GM21360 (cell line): ENCODE data around the gene SORT1.

Experiments used
- ATAC-seq: cut with Tn5 transposase; IDR thresholded peaks from one replicate; pipeline ENCODE4 v1.9.1; 2021; ENCODE audit warnings: mild to moderate bottlenecking, moderate library complexity; ENCODE audit not compliant: unreplicated experiment

SORT1 gene

DNA sequence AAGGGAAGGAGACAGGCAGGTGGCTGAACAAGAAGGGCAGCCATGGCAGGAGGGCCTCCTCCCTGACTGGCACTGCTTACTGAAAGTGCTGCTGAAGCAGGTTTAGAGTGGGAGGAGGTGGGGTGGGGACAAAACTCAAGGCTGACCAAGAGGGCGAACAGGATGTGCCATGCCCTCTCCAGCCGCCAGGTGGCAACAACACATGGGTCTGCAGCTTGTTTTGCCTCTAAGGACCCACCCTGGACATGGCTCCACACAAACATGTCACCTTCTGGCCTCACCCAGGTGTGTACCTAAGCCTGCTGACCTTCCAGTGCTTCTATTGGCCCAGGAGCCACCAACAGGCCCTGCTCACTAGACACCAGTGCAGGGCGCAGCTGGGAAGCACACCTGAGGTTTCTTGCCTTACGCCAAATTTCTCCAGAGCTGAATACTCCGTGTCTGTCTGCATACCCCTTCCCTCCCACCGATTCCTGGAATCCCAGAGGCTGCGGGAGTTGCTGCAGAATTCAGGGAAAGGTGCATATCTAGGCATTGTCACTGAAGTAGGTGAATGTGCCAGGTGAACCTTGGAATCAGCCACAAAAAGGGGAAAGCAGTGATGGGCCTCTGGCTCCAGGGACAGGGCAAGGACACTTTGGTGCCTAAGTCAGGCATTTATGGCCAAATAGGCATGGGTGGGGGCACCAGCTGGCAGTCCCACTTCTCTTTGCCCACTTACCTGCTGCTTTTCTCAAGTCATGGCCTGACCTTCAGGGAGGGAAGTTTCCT lies 120.1 kb downstream of the SORT1 start:
- ATAC-seq, result peak; percentile 55

DNA sequence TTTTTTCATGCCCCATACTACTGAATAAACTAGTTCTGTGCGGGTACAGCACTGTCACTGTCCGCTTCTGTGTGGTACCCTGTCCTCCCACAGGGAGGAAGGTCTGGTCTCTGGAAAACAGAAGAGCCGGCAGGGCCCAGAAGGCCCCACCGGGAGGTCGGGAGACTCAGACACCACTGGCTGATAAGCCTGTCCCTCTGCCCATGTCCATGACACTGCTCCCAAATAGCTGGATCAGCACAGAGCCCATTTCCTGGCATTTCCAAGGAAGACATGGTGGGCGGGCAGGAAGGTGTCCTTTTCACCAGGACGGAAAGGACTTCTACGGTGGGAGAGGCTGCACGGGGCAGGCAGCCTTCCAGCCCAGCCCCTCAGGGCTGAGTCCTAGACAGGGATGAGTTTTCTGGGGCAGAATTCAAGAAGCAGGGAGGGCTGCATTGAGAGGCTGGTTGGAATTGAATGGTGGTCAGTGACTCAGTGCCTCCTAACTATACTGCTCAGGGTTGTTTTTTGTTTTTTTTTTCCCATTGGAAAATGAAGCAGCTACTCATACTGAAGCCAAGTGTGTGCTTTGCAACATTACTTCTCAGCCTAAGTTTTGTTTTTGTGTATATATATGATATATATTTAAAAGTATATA lies 121.9 kb downstream of the SORT1 start:
- no peak for ATAC-seq

DNA sequence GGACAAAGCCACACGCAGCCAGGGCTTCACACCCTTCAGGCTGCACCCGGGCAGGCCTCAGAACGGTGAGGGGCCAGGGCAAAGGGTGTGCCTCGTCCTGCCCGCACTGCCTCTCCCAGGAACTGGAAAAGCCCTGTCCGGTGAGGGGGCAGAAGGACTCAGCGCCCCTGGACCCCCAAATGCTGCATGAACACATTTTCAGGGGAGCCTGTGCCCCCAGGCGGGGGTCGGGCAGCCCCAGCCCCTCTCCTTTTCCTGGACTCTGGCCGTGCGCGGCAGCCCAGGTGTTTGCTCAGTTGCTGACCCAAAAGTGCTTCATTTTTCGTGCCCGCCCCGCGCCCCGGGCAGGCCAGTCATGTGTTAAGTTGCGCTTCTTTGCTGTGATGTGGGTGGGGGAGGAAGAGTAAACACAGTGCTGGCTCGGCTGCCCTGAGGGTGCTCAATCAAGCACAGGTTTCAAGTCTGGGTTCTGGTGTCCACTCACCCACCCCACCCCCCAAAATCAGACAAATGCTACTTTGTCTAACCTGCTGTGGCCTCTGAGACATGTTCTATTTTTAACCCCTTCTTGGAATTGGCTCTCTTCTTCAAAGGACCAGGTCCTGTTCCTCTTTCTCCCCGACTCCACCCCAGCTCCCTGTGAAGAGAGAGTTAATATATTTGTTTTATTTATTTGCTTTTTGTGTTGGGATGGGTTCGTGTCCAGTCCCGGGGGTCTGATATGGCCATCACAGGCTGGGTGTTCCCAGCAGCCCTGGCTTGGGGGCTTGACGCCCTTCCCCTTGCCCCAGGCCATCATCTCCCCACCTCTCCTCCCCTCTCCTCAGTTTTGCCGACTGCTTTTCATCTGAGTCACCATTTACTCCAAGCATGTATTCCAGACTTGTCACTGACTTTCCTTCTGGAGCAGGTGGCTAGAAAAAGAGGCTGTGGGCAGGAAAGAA lies 122.9 kb downstream of the SORT1 start:
- no peak for ATAC-seq

DNA sequence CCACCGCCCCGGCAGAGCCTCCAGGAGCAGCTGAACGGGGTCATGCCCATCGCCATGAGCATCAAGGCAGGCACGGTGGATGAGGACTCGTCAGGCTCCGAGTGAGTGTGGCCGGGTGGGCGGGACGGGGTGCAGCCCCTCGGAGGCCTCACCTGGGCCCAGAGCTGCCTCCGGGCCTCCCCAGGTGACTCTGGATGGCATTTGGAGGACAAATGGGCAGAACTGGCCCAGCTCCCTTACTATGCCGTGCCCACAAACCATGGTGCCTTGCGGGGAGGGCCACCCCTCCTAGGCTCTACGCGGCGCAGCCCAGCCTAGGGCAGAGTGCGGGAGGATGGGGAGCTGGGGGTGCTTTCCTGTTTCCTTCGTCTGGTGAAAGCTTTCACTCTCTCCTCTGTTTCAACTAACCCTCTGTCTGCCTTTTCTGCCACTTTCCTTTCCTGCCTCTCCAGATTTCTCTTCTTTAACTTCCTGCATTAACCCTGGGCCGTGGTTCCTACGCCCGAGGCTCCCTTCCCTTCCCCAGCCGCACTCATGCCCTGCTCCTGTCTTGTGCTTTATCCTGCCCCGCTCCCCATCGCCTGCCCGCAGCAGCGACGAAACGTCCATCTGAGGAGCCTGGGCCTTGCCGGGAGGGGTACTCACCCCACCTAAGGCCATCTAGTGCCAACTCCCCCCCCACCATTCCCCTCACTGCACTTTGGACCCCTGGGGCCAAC lies 124.0 kb downstream of the SORT1 start:
- ATAC-seq, result no peak

DNA sequence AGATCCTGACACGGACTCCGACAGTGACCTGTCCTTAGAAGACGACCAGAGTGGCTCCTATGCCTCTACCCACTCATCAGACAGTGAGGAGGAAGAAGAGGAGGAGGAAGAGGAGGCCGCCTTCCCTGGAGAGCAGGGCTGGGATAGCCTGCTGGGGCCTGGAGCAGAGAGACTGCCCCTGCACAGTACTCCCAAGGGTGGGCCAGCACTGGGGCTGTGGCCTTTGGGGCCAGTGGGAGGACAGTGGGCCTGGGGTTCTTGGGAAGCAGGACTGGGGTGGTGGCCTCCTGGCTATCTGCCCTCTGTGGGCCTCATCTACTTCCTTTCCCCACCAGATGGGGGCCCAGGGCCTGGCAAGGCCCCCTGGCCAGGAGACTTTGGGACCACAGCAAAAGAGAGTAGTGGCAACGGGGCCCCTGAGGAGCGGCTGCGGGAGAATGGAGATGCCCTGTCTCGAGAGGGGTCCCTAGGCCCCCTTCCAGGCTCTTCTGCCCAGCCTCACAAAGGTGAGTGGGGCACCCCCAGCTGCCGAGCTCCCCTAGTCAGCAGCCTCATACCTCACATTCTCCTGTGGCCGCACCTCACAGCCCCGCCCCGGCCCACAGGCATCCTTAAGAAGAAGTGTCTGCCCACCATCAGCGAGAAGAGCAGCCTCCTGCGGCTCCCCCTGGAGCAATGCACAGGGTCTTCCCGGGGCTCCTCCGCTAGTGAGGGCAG lies 124.7 kb downstream of the SORT1 start:
- ATAC-seq, result no peak

DNA sequence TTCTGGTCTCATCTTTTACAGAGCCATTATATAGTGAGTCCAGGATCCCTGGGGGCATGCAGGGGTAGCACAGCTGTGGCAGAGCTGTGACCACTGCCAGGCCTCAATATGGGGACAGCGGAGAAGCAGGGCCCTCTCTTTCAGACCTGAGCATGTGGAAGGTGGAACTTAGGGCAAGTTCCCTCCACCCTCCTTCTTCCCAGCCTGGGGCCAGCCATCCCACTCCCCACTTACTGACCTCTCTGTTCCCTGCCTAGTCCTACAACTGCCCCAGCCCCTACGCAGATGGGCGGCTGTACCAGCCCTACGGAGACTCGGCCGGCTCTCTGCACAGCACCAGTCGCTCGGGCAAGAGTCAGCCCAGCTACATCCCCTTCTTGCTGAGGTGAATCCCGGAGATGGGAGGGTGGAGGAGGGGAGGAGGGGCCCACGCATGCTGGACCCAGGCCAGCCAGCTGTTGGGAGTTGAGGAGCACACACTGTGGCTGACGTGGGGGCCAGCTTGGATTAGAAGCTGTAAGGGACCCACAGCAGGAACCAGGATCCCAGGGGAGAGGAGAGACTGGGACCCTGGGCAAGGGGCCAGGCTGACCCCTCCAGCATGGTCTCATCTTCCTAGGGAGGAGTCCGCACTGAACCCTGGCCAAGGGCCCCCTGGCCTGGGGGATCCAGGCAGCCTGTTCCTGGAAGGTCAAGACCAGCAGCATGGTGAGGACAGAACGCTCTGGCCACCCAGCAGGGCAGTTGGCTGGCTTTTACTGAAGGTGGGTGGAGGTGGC lies 125.5 kb downstream of the SORT1 start:
- no peak for ATAC-seq

DNA sequence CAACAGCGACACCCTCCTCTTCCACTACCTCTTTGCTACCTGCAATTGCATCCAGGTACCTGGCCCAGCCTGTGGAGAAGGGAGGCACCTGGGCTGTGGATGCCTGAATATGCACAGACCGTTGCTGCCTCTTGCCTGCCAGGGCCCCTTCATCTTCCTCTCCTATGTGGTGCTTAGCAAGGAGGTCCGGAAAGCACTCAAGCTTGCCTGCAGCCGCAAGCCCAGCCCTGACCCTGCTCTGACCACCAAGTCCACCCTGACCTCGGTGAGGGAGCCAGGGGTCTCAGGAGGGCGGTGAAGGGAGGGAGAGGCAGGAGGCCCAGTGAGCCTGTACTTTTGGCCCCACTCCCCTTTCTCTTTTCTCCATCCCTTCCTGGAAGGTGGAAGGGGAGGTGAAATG lies 126.3 kb downstream of the SORT1 start:
- ATAC-seq, result no peak

DNA sequence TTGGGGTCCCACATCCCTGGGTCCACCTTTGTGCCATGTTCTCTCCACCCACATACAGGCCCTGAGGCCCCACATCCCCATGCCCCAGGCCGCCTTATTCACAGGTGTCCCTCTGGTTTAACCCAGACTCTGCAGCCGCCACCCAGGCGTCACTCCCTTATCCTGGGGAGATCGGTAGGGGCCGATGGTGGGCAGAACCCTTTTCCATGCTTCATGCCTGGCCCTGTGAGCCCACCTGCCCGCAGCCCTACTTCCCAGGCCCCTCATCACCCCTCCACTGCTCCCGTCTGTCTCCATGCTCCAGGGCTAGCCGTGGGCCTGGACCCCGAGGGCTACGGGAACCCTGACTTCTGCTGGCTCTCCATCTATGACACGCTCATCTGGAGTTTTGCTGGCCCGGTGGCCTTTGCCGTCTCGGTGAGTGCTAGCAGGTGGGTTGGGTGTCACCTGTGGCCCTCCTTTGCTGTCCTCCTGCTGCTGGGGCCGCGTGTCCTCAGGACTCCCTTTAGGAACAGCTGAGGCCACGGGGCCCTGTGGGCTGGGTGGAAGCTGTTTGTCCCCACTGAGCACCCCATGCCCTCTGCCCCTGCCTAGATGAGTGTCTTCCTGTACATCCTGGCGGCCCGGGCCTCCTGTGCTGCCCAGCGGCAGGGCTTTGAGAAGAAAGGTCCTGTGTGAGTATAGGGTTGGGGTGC lies 126.9 kb downstream of the SORT1 start:
- ATAC-seq, result no peak

DNA sequence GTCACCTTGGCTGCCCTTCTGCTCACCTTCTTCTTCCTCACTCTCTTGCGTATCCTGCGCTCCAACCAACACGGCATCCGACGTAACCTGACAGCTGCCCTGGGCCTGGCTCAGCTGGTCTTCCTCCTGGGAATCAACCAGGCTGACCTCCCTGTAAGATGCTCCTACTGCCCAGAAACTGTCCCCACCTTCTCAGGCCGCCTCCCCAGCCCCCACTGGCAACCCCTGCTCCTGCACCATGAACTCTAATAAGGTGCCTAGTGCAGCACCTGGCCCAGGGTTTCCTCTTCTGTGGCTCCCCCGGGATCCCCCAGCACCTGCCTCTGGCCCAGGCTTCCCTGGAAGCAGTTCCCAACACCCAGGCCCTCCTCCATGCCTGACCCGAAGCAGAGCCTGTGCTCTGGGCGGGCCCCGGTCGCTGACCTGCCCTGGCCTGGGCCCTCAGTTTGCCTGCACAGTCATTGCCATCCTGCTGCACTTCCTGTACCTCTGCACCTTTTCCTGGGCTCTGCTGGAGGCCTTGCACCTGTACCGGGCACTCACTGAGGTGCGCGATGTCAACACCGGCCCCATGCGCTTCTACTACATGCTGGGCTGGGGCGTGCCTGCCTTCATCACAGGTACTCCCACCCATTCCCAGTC lies 127.6 kb downstream of the SORT1 start:
- no peak for ATAC-seq

DNA sequence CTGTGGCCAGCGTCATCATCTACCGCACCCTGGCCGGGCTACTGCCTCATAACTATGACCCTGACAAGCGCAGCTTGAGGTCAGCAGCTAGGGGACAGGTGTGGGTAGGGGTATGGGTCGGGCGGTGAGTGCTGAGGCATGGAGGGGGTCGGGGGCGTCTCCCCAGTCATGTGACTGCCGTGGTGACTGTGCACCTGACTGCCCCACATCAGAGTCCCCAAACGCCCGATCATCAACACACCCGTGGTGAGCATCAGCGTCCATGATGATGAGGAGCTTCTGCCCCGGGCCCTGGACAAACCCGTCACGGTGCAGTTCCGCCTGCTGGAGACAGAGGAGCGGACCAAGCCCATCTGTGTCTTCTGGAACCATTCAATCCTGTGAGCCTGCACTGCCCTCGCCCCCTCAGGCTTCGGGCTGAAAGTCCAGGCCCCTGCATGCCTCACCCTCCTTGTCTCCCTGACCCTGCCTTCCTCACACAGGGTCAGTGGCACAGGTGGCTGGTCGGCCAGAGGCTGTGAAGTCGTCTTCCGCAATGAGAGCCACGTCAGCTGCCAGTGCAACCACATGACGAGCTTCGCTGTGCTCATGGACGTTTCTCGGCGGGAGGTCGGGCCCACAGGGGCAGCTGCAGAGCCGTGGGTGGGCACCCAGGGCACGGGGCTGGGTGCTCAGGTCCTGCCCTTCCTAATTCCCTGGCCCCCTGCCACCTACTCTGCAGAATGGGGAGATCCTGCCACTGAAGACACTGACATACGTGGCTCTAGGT lies 128.3 kb downstream of the SORT1 start:
- no peak for ATAC-seq

DNA sequence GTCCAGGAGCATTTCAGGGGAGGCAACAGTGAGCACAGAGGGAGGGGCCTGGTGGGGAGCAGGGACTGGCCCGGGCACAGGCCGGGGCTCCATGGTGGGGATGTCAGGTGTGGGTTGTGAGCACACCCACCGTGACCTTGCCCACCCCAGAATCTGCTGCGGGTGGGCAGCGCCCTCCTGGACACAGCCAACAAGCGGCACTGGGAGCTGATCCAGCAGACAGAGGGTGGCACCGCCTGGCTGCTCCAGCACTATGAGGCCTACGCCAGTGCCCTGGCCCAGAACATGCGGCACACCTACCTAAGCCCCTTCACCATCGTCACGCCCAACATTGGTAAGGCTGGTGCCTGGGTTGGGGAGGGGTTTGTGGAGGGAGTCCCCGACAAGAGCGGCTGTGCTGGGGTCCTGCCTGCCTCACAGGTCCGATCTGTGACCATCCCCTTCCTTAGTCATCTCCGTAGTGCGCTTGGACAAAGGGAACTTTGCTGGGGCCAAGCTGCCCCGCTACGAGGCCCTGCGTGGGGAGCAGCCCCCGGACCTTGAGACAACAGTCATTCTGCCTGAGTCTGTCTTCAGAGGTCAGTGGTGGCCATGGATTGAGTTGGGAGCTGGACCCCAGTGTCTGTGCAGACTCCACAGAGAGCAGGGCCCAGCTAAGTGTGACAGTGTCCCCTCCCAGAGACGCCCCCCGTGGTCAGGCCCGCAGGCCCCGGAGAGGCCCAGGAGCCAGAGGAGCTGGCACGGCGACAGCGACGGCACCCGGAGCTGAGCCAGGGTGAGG lies 129.1 kb downstream of the SORT1 start:
- no peak for ATAC-seq

DNA sequence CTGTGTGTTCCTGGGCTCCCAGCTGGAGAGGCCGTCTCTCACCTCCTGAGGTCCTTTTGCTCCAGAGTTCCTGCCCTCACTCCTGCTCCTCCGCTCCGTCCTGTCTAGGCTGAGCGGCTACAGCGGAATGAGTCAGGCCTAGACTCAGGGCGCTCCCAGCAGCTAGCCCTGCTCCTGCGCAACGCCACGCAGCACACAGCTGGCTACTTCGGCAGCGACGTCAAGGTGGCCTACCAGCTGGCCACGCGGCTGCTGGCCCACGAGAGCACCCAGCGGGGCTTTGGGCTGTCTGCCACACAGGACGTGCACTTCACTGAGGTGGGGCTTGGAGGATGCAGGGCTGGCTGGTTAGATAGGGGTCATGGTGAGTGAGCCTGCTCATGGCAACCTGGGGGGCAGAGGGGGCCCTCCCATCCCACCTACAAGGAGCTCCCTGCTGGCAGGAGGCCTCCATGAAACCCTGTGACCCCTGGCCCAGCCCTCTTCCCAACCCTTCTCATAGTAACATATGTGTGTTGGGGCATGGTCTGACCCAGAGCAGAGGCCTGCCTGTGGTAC lies 129.9 kb downstream of the SORT1 start:
- no peak for ATAC-seq

DNA sequence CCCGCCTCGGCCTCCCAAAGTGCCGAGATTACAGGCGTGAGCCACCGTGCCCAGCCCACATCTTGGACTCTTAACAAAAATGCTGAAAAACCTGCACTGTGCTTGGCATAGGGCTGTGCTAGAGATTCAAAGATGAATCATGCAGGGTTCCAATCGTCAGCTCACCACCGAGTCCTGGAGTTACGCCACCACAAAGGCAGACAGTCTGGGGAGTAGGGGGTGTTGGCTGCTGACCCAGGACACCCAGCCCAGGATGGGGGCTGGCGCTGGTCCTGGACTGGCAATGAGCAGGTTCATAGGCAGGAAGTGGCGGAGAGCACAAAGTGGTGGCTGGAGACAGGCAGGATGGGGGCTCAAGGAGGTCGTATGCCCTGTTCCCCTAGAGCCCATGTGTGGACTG lies 130.8 kb downstream of the SORT1 start:
- ATAC-seq, result no peak

DNA sequence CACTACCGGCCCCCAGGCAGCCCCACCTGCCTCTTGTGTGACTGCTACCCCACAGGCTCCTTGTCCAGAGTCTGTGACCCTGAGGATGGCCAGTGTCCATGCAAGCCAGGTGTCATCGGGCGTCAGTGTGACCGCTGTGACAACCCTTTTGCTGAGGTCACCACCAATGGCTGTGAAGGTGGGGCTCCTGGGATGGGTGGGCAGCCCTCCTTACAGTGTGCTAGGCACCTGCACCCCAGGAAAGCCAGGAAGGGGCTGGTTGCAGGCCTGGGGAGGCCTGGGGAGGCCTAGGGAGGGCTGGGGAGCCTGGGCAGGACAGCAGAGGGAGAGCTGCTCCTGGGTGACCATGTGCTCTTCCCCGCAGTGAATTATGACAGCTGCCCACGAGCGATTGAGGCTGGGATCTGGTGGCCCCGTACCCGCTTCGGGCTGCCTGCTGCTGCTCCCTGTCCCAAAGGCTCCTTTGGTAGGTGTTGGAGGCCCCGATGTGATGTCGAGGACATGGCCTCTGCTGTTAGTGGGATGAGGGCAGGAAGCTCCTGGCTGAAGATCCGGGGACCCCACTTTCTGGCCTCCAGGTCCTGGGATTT lies 131.9 kb downstream of the SORT1 start:
- no peak for ATAC-seq

DNA sequence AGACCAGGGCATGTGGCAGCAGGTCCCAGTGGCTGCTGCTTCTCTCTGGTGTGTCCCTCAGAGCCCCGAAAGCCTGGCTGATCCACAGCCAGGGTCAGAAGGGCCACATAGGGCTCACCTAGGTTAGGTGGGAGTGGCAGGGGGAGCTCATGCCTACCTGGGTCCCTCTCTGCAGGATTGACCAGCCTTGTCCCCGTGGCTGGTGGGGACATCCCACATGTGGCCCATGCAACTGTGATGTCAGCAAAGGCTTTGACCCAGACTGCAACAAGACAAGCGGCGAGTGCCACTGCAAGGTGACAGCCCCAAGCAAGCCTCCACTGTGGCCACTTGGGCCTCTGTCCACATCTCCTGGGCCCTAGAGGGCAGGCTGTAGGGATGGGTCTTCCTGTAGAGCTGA lies 132.7 kb downstream of the SORT1 start:
- ATAC-seq, result no peak

DNA sequence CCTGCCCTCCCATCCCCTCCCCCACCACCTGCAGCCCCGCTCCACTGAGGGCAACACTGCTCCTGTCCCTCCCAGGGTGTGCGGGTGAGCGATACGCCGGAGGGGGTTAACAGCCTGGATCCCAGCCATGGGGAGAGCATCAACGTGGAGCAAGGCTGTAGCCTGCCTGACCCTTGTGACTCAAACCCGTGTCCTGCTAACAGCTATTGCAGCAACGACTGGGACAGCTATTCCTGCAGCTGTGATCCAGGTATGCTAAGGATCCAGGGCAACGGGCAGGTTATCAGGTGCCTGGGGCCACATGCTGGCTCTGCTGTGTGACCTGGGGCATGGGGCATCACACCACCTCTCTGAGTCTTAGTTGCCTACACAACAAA lies 133.4 kb downstream of the SORT1 start:
- ATAC-seq, result no peak
